Thoracic aorta (tissue), 2 donors: ENCODE measurements around the gene REEP6. TPM values are rescaled to one million over a fixed set of nuclear protein-coding genes. Genes with fewer than 3 reads are reported as not detected.

ENCODE experiments used
- ATAC-seq: fragments of 150-250 bp; one replicate; pipeline ENCODE4 v1.8.0; 2017; ENCODE audit warnings: low read depth; ENCODE audit not compliant: insufficient number of reproducible peaks, low FRiP score
- DNase-seq: peaks from one replicate; pipeline ENCODE4 v3.0.0-alpha.2; 2020; ENCODE audit warnings: low spot score
- H3K27ac ChIP-seq, 2 donors: fragments of 200-600 bp; sonication (generic); 1 replicate in 1 of 2; 2 replicates in 1 of 2; pipeline ENCODE4 v1.5.1; 2016; ENCODE audit warnings: mild to moderate bottlenecking in 2 of 2, moderate library complexity in 2 of 2
- H3K27me3 ChIP-seq: fragments of 200-600 bp; sonication (generic); replicated peaks from 2 replicates; pipeline ENCODE4 v1.6.0; 2016; ENCODE audit warnings: mild to moderate bottlenecking; ENCODE audit not compliant: insufficient read depth
- H3K36me3 ChIP-seq: fragments of 200-600 bp; sonication (generic); one replicate; pipeline ENCODE4 v1.5.1; 2016
- H3K4me1 ChIP-seq, 2 donors: fragments of 200-600 bp; sonication (generic); 1 replicate in 1 of 2; 2 replicates in 1 of 2; pipeline versions ENCODE4 v1.5.1 to v1.6.0; 2016; ENCODE audit warnings: low read depth in 2 of 2, mild to moderate bottlenecking in 1 of 2; ENCODE audit not compliant: control insufficient read depth in 1 of 2
- H3K4me3 ChIP-seq: fragments of 200-600 bp; sonication (generic); 2 replicates; pipeline ENCODE4 v1.5.1; 2016; ENCODE audit warnings: mild to moderate bottlenecking
- H3K9me3 ChIP-seq: fragments of 200-600 bp; sonication (generic); 2 replicates; pipeline ENCODE4 v1.5.1; 2016
- total RNA-seq, 2 donors: library from RNA; depleted of rRNA; stranded (reverse); fragments of >200 nt; gene quantifications; one replicate each; pipeline versions ENCODE4 v1.1.0 to v1.2.3, GENCODE V29; 2016
- TF ChIP-seq, protein P1 (sequence below): fragments of 200-600 bp; sonication (generic); IDR thresholded peaks from one replicate; pipeline ENCODE4 v1.5.1; 2019; ENCODE audit warnings: antibody characterized with exemption

REEP6 gene
- total RNA-seq, 2 donors from 2014 or later: 0.35 to 1.6 TPM

DNA sequence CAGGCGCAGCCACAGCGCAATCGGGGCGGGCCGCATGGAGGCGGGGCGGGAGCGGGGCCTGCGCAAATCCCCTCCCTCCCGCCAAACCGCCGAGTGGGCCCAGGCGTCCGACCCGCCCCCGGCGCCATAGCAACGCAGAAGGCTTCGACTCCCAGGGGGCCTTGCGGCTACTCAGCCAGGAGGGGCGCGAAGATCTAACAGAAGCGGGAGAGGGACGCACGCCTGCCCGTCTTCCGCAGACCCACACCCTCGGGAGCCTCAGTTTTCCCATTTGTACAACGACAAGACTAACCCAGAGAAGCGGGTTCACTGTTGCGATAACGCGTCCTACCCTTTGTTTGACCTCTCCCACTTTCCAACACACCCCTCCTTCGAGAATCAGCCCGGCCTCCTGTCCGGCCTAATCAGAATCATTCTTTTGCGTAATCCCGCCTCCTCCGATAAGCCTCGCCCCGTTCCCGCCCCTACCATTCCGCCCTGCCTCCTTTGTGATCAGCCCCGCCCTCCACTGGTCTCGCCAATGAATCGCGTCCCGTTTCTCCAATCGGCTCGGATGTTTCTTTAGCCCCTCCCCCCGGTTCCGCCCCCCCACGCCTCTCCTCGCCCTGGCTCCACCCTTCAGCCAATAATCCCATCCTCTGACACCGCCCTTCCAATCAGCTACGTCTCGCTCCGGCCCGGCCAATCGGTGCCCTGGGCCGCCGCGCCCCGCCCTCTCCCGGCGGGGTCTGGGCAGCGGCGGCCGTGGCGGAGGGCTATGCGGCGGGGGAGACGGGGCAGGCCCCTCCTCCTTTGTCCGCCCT, 469 bp upstream of the REEP6 start, which contains the start of gene PCSK4:
TSS of gene PCSK4 (minus strand) at position 40 of the 803 bp plus-strand sequence. CDS start at position 36, 4 bp downstream.
- DNase-seq: peak; percentile 93
- Histone ChIP-seq H3K27me3 (no peaks in the 10 kb centered on the region), H3K4me3 (peak within 1 kb of the TSS; percentile 88), H3K27ac (peak within 1 kb of the TSS in 1 of 2 donors; percentile 40), H3K36me3 (no peaks in the 10 kb centered on the region), H3K9me3 (no peaks in the 10 kb centered on the region), H3K4me1 (peaks cover 6 to 17% of the 10 kb centered on the region in 2 donors)
- TF ChIP-seq, protein P1, sequence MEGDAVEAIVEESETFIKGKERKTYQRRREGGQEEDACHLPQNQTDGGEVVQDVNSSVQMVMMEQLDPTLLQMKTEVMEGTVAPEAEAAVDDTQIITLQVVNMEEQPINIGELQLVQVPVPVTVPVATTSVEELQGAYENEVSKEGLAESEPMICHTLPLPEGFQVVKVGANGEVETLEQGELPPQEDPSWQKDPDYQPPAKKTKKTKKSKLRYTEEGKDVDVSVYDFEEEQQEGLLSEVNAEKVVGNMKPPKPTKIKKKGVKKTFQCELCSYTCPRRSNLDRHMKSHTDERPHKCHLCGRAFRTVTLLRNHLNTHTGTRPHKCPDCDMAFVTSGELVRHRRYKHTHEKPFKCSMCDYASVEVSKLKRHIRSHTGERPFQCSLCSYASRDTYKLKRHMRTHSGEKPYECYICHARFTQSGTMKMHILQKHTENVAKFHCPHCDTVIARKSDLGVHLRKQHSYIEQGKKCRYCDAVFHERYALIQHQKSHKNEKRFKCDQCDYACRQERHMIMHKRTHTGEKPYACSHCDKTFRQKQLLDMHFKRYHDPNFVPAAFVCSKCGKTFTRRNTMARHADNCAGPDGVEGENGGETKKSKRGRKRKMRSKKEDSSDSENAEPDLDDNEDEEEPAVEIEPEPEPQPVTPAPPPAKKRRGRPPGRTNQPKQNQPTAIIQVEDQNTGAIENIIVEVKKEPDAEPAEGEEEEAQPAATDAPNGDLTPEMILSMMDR: no peak
- peak; percentile 92 for ATAC-seq

DNA sequence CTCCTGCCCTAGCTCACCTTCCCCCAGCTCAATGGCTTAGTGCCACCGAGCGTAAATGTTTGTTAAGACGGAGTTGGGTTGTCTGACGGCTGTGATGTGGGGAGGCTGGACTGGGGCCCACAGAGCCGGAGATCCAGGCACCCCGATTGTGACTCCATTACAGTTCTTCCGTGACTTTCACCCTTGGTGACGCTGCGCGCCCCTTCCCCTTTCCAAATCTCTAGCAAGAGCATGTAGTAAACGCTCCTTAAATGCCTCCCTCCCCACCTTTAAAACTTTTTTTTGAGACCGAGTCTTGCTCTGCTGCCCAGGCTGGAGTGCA, 829 bp downstream of the REEP6 start:
- no peaks in the 10 kb centered on the region for H3K36me3 ChIP-seq
- no peak for ATAC-seq
- no peaks in the 10 kb centered on the region for H3K27me3 ChIP-seq
- H3K4me1 ChIP-seq: peaks cover 6 to 17% of the 10 kb centered on the region in 2 donors
- no peak for DNase-seq
- peak overlapping the region; percentile 73 for H3K4me3 ChIP-seq
- no peaks in the 10 kb centered on the region for H3K9me3 ChIP-seq
- TF ChIP-seq, protein P1: no peak
- no peak overlapping the region for H3K27ac ChIP-seq

DNA sequence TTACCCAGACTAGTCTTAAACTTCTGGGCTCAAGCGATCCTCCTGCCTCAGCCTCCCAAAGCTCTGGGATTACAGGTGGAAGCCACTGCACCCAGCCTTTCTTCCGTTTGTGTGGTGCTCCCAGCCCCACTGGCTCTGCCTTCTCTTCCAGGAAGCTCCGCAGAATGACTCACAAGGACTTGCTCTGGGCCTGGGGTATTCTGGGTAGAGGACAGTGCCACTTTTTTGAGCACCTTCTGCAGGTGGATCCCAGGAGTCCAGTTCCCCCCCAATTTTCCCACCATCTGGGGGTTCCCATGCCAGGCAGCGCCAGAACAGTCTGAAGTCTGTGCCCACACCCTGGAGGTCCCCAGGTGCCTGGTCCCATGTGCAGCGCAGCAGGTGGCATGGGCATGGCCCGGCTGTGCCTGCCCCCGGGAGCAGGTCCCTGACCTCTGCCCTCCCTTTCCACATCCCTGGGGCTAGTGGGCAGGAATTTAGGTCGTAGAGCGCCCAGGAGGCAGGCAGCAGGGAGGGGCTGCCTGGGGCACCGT, 1.6 kb downstream of the REEP6 start:
- Histone ChIP-seq H3K27me3 (no peaks in the 10 kb centered on the region), H3K4me3 (no peak overlapping the region), H3K27ac (no peak overlapping the region), H3K9me3 (no peaks in the 10 kb centered on the region), H3K4me1 (peaks cover 6 to 17% of the 10 kb centered on the region in 2 donors), H3K36me3 (no peaks in the 10 kb centered on the region)
- DNase-seq (no peak), ATAC-seq (no peak)
- TF ChIP-seq, protein P1: no peak

DNA sequence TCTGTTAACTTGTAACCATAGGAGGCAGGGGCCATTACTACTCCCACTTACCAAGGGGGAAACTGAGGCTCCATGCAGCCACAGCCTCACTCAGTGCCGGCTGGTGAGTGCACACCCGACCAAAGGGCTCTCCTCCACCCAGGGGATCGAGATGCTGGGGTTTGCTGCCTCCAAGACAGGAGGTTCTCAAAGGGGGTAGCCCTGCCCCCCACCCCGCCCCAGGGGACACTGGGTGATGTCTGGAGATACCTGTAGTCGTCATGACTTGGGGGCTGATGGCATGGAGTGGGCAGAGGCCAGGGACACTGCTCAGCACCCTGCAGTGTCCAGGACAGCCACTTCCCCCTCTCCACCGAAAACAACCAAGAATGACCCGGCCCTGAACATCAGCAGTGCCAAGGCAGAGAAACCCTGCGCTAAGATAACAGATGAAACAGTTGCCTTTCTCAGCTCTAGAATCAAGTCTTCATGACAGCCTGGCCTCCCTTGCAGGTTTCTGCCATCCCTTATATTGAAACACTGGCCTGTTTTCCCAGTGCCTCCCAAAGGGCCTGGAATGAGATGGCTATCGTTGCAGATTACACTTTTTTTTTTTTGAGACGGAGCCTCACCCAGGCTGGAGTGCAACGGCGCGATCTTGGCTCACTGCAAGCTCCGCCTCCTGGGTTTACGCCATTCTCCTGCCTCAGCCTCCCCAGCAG, 3.3 kb downstream of the REEP6 start:
- Histone ChIP-seq H3K27ac (no peak overlapping the region), H3K36me3 (no peaks in the 10 kb centered on the region), H3K4me1 (peaks cover 6 to 17% of the 10 kb centered on the region in 2 donors), H3K9me3 (no peaks in the 10 kb centered on the region), H3K4me3 (no peak overlapping the region), H3K27me3 (no peaks in the 10 kb centered on the region)
- ATAC-seq: no peak
- no peak for DNase-seq
- TF ChIP-seq, protein P1: no peak
